Measurements from ENCODE around the gene DNASE1L1.

The DNASE1L1 gene, protein sequence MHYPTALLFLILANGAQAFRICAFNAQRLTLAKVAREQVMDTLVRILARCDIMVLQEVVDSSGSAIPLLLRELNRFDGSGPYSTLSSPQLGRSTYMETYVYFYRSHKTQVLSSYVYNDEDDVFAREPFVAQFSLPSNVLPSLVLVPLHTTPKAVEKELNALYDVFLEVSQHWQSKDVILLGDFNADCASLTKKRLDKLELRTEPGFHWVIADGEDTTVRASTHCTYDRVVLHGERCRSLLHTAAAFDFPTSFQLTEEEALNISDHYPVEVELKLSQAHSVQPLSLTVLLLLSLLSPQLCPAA

DNA sequence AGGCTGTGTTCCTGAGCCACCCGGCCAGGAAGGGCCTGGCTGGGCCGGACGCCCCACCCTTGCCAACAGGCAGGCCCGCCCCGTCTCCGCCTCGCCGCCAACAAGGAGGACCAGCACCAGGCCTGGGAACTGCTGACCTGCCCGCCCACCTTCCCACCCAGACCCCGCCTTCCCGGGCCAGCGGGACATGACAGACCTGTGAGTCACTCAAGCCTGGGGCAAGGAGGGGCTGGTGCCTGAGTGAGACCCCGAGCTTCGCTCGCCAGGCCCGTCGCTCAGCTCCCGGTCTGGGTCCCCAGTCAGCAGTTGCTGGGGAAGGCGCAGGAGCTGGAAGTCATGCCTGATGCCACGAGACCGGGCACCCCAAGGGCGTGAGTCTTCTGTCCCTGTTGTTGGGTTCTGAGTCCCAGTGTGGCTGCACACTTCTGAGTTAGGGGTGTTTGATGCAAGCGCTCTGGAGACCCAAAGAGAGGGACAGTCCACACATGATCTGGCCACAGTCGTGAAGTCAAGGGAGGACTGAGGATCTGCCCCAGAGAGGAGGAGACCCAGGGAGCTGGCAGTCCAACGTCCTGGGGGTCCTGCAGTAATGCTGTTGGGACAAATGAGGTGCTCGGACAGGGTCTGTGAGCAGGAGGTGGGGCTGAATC lies at the start of gene DNASE1L1:
Gene DNASE1L1 (minus strand): TSS at position 33 of the 650 bp plus-strand sequence. CDS start 3,686 bp downstream, outside the sequence.
- TF ChIP-seq GATA2 (IDR thresholded peaks at IDR 0.05; ENCODE audit: low read depth, low read length) = no peak
- TF ChIP-seq GATA3 (IDR thresholded peaks at IDR 0.05; ENCODE audit: low read depth, low read length) = no peak

DNA sequence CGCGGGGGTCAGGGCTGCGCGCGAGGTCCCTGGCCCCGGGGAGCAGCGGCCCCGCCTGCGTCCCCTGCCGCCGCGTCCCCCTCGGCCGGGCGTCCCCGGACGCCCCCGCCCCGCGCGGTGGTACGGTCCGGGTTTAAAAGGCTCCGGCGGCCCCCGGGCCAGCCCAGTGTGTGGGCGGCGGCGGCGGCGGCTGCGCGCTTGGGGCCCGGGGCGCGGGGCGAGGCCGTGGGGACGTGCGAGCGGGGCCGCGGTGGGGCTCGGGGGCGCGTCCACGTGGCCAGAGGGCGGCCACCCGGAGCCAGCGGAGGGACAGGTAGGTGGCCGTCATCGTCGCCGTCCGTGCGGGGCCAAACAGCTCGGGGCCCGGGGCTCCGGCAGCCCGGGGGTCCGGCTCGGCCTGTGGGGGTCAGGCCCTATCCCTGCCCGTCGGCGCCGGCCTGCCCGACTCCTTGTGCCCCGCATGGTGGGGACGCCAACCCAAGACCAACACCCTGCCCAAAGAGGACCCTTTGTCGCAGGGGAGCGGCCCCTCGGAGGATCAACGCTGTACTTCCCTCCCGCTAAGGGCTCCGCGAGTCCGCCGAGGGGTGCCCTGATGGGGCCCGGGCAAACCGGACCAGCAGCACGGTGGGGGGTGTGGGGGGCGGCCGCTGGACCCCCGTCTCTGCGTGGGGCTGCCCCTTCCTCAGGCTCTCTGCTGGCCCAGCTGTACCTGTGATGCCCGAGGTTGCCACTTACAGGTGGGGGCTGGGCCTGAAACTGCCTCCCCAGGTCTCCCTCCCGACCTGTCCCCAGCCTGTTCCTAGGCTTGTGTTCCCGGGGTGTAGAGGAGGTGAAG lies 49.3 kb upstream of the DNASE1L1 start, which contains the start of gene PLXNA3:
Gene PLXNA3 (plus strand): TSS at position 166 of the 838 bp plus-strand sequence. CDS start 1,903 bp downstream, outside the sequence.
- TF ChIP-seq GATA2 (IDR thresholded peaks at IDR 0.05; ENCODE audit: low read depth, low read length) = no peak
- TF ChIP-seq GATA3 (IDR thresholded peaks at IDR 0.05; ENCODE audit: low read depth, low read length) = no peak

DNA sequence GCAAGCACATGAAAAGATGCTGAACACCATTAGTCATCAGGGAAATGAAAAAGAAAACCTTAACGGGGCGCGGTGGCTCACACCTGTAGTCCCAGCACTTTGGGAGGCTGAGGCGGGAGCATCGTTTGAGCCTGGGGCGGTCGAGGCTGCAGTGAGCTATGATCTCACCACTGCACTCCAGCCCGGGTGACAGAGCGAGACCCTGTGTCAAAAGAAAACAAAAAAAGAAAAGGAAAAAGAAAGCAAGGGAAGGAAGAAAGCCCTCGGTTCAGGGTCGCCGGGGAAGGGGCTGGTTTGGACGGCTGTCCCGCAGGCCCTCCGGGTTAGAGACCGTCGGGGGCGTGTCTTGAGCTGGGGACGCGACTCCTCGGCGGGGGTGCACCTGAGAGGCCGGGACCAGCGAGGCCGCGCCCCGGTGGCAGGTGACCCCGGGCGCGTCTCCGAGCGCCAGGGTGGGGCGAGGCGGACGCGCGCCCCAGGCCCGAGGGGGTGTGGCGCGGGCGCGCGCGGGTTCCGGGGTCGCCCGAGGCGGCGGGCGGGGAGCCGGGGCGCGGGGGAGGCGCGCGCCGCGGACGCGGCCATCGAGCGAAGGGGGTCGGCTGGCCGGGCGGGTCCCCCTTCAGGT lies 48.5 kb upstream of the DNASE1L1 start:
- TF ChIP-seq GATA2 (IDR thresholded peaks at IDR 0.05; ENCODE audit: low read depth, low read length) (no peak), GATA3 (IDR thresholded peaks at IDR 0.05; ENCODE audit: low read depth, low read length) (no peak)

DNA sequence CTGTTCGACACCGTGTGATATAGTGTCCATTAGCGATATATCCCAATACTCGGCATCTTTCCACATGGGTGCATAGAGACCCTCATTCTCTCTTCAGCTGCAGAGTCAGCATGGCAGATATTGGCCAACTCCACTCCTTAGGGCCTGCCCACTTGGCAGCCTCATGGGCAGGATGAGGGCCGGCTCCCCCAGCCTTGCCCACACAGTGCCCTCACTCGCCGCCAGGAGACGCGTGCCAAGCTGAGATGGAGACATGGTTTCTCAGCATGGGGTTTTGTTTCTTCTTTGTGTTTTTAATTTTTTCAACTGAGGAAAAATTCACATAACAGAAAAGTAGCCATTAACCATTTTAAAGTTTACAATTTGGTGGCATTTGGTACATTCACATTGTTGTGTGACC lies 43.8 kb upstream of the DNASE1L1 start:
- TF ChIP-seq GATA3 (IDR thresholded peaks at IDR 0.05; ENCODE audit: low read depth, low read length) (no peak), GATA2 (IDR thresholded peaks at IDR 0.05; ENCODE audit: low read depth, low read length) (no peak)

DNA sequence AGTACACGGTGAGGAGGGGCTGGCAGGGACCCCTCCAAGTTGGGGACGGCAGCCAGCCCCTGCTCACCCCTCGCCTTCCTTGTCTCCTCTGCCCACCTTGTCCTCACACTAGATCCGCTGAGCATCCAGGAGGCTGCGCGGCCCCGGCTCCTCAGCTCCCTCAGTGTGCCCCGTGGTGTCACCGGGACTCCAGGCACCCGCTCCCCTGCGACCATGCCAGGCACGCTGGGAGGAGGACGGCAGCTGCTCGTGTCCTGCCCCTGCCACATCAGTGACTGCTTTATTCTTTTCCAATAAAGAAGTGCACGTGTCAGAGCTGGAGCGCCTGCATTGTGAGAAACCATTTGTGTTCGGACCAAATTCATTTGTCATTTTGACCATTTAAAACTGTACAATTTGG lies 41.3 kb upstream of the DNASE1L1 start:
- TF ChIP-seq GATA3 (IDR thresholded peaks at IDR 0.05; ENCODE audit: low read depth, low read length) = no peak
- no peak for TF ChIP-seq GATA2 (IDR thresholded peaks at IDR 0.05; ENCODE audit: low read depth, low read length)

DNA sequence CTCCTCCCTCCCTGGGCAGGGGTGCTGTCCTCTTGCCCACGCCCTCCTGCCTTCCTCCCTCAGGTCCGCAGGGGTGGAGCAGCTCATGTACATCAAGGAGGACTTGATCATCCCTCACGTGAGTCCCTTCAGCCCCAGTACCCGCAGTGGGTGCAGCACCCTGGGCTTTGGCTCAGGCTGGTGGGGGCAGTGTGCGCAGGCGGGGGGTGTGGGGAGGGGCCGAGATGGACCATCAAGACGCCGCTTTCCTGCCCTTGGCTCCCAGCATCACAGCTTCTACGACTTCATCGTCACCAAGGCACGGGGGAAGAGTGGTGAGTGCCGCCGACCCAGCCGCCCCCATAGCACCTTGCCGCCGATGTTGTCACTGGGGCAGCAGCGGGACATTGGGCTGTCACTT lies 40.6 kb upstream of the DNASE1L1 start:
- no peak for TF ChIP-seq GATA2 (IDR thresholded peaks at IDR 0.05; ENCODE audit: low read depth, low read length)
- TF ChIP-seq GATA3 (IDR thresholded peaks at IDR 0.05; ENCODE audit: low read depth, low read length) = no peak

DNA sequence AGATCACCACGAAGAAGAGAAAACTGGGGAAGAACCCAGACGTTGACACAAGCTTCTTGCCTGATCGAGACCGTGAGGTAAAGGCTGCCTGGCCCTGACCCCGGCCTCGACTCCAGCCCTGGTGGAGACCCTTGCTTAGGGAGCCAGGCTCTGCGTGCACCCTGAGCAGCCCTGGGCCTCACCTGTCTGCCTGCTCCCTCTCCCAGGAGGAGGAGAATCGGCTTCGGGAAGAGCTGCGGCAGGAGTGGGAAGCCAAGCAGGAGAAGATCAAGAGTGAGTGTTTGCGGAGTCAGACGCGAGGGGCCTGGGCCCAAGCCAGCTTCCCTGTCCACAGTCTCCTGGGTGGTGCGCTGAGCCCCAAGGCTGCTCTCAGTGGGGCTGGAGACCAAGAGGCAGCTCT lies 39.4 kb upstream of the DNASE1L1 start:
- TF ChIP-seq GATA3 (IDR thresholded peaks at IDR 0.05; ENCODE audit: low read depth, low read length) (no peak), GATA2 (IDR thresholded peaks at IDR 0.05; ENCODE audit: low read depth, low read length) (no peak)

DNA sequence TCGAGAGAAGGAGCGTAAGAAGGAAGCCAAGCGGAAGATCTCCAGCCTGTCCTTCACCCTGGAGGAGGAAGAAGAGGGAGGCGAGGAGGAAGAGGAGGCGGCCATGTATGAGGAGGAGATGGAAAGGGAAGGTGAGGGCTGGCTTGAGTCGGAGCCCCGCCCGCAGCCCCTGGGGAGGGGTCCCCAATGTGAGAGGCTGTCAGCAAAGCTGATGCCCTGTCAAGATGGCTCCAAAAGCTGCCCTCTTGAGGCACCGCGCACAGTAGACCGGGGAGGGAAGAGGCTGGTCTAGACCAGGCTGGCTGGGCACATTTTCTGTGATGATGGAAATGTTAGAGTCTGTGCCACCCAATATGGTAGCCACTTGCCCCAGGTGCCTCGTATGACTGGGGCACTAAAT lies 37.4 kb upstream of the DNASE1L1 start:
- TF ChIP-seq GATA2 (IDR thresholded peaks at IDR 0.05; ENCODE audit: low read depth, low read length) = no peak
- TF ChIP-seq GATA3 (IDR thresholded peaks at IDR 0.05; ENCODE audit: low read depth, low read length) = no peak

DNA sequence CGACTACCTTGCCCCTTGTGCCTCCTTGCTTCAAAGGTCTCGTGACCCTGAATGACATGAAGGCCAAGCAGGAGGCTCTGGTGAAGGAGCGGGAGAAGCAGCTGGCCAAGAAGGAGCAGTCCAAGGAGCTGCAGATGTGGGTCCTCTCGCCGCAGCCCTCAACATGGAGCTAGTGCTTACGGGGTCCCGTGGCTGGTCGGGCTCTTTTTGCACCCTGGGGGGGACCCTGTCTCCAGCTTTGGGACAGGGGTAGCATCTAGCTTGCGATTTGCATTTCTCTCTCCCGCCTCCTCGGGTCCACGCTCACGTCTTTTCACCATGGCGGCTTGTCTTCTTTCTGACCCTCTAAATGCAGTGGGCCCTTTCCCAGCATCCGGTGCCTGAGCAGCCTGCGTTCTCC lies 36.7 kb upstream of the DNASE1L1 start:
- no peak for TF ChIP-seq GATA3 (IDR thresholded peaks at IDR 0.05; ENCODE audit: low read depth, low read length)
- TF ChIP-seq GATA2 (IDR thresholded peaks at IDR 0.05; ENCODE audit: low read depth, low read length) = no peak

DNA sequence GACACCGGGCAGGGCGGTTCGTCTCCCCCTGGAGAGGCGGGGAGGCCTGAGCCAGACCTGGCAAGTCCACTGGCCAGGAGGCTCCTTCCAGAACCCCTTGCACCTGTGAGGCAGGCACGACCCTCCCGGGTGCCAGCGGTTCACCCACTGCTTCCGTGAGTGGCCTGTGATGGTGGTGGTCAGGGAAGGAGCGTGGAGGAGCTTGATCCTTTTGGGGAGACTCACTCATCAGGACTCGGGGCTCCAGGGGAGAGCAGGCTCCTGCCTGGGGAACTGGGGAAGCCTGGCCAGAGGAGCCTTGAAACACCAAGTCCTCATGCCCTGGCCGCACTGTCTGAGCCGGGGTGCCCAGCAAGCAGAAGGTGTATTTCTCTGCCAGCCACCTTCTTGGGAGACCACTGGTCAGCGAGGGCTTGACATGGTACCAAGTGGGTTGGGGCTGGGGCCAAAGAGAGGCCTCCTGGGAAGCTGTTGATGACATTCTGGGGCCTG lies 35.7 kb upstream of the DNASE1L1 start:
- TF ChIP-seq GATA3 (IDR thresholded peaks at IDR 0.05; ENCODE audit: low read depth, low read length) (no peak), GATA2 (IDR thresholded peaks at IDR 0.05; ENCODE audit: low read depth, low read length) (no peak)

DNA sequence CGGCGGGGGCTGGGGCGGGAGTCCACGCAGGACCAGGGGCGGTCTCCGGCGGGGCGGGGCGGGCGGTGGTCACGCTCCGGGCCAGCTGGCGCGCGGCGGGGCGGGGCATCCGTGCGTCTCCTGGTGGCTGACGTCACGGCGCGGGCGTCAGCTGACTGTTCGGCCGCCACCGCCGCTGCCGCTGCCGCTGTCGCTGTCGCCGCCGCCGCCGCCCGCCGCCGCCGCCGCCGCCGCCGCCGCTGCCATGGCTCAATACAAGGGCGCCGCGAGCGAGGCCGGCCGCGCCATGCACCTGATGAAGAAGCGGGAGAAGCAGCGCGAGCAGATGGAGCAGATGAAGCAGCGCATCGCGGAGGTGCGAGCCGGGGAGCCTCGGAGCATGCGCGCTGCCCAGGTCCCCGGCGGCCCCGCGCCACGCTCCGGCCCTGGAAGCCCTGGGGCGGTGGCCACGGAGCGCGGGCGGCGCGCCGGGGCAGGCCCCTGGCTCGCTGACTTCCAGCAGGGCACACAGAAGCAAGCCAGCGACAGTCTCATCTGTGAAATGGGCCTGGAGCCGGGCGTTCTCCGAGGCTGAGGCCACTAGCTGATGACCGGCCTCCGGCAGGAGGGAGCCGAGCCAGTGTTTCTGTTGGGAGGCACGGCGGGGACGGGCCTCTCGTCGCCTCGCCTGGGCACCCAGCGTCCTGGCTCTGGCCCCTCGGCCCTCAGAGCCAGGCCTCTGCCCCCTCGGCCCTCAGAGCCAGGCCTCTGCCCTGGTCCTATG lies 35.1 kb upstream of the DNASE1L1 start, which contains the start of gene FAM50A:
Gene FAM50A (plus strand): TSS at position 150 of the 763 bp plus-strand sequence. CDS start 95 bp downstream, at position 245.
- no peak for TF ChIP-seq GATA3 (IDR thresholded peaks at IDR 0.05; ENCODE audit: low read depth, low read length)

DNA sequence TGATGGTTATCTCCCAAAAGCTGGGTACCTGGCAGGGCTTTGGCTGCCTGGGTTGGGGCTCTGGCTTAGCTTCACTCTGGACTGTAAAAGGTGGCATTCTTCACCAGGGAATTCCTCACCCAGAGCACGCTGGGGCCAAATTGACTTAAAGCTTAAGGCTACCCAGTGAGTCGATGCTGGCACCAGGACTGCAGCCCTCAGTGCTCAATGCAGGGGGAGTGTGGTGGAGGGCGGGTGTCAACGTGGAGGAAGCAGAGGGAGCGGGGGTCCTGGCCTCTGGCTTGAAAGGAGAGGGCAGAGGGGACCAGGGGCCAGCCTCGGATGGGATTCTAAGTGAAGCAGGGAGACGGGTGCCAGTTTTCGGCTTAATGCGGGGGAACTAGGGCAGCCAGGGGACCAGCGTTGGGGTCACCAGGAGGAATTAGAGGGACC lies 34.4 kb upstream of the DNASE1L1 start:
- TF ChIP-seq GATA3 (IDR thresholded peaks at IDR 0.05; ENCODE audit: low read depth, low read length) = no peak
- no peak for TF ChIP-seq GATA2 (IDR thresholded peaks at IDR 0.05; ENCODE audit: low read depth, low read length)
